Activated naive CD8-positive, alpha-beta T cell treated with anti-CD3 and anti-CD28 coated beads for 36 hours (primary cell): ENCODE results near the gene BLOC1S2. TPM values are rescaled to one million over a fixed set of nuclear protein-coding genes. Genes with fewer than 3 reads are reported as not detected.
"Not testable (repeated sequence)": the region's sequence is repeated elsewhere in the genome, so short reads cannot be mapped to it uniquely, and the experiment has no call there.

Experiments
- DNase-seq: peaks from one replicate; pipeline ENCODE4 v3.0.0; 2021
- H3K27ac Mint-ChIP-seq: one replicate; pipeline ENCODE4 v1.8.0; 2022; ENCODE audit warnings: mild to moderate bottlenecking, moderate library complexity, mixed read lengths
- H3K27me3 Mint-ChIP-seq: one replicate; pipeline ENCODE4 v1.8.0; 2022; ENCODE audit warnings: mild to moderate bottlenecking, mixed read lengths
- H3K36me3 Mint-ChIP-seq: one replicate; pipeline ENCODE4 v1.8.0; 2021; ENCODE audit warnings: mild to moderate bottlenecking, mixed read lengths
- H3K4me1 Mint-ChIP-seq: one replicate; pipeline ENCODE4 v1.8.0; 2021; ENCODE audit warnings: mixed read lengths
- H3K4me3 Mint-ChIP-seq: one replicate; pipeline ENCODE4 v1.8.0; 2022; ENCODE audit warnings: mild to moderate bottlenecking, moderate library complexity, mixed read lengths
- H3K9me3 Mint-ChIP-seq: one replicate; pipeline ENCODE4 v1.8.0; 2022; ENCODE audit warnings: mixed read lengths
- total RNA-seq, 2 experiments: library from RNA; stranded (reverse); gene quantifications; one replicate each; pipeline ENCODE4 v1.2.3, GENCODE V29; 2021

Gene BLOC1S2
- total RNA-seq, 2 experiments from 2014 or later, result 57.1 to 62.6 TPM

GRCh38 chr10:100306861-100307260, 20.4 kb upstream of the BLOC1S2 start:
- no peaks in the 10 kb centered on the region for H3K4me1 Mint-ChIP-seq
- no peak for DNase-seq
- H3K9me3 Mint-ChIP-seq, result no peaks in the 10 kb centered on the region
- H3K4me3 Mint-ChIP-seq, result no peak overlapping the region
- no peak overlapping the region for H3K27ac Mint-ChIP-seq
- H3K36me3 Mint-ChIP-seq, result no peaks in the 10 kb centered on the region
- peaks cover 54% of the 10 kb centered on the region for H3K27me3 Mint-ChIP-seq

GRCh38 chr10:100304414-100304813, 17.9 kb upstream of the BLOC1S2 start:
- Mint-ChIP-seq H3K4me1 (no peaks in the 10 kb centered on the region), H3K9me3 (no peaks in the 10 kb centered on the region), H3K36me3 (no peaks in the 10 kb centered on the region), H3K27me3 (peaks cover 52% of the 10 kb centered on the region), H3K4me3 (no peak overlapping the region), H3K27ac (no peak overlapping the region)
- no peak for DNase-seq

- Mint-ChIP-seq H3K27ac (no peak overlapping the region), H3K9me3 (no peaks in the 10 kb centered on the region), H3K27me3 (peaks cover 51% of the 10 kb centered on the region), H3K4me1 (no peaks in the 10 kb centered on the region), H3K4me3 (no peak overlapping the region), H3K36me3 (no peaks in the 10 kb centered on the region)
- no peak for DNase-seq
These were observed 17.3 kb upstream of the BLOC1S2 start for GRCh38 chr10:100303724-100304319.

- not testable (repeated sequence) for H3K27ac Mint-ChIP-seq, H3K36me3 Mint-ChIP-seq, H3K4me3 Mint-ChIP-seq, H3K9me3 Mint-ChIP-seq, DNase-seq, H3K4me1 Mint-ChIP-seq
- H3K27me3 Mint-ChIP-seq, result peaks cover 42% of the 10 kb centered on the region
These were observed 14.6 kb upstream of the BLOC1S2 start for GRCh38 chr10:100301123-100301522.

- Mint-ChIP-seq H3K9me3 (no peaks in the 10 kb centered on the region), H3K4me1 (no peaks in the 10 kb centered on the region), H3K27me3 (peaks cover 32% of the 10 kb centered on the region), H3K36me3 (no peaks in the 10 kb centered on the region), H3K27ac (no peak overlapping the region), H3K4me3 (no peak overlapping the region)
- DNase-seq, result no peak
These were observed 10.8 kb upstream of the BLOC1S2 start for GRCh38 chr10:100297242-100297641.

GRCh38 chr10:100293066-100293465, 6.6 kb upstream of the BLOC1S2 start:
- Mint-ChIP-seq H3K4me3 (no peak overlapping the region), H3K36me3 (no peaks in the 10 kb centered on the region), H3K4me1 (no peaks in the 10 kb centered on the region), H3K27me3 (peaks cover 23% of the 10 kb centered on the region), H3K27ac (no peak overlapping the region), H3K9me3 (no peaks in the 10 kb centered on the region)
- no peak for DNase-seq

GRCh38 chr10:100292300-100292699, 5.8 kb upstream of the BLOC1S2 start:
- not testable (repeated sequence) for H3K4me1 Mint-ChIP-seq, H3K9me3 Mint-ChIP-seq, H3K36me3 Mint-ChIP-seq, DNase-seq, H3K4me3 Mint-ChIP-seq, H3K27ac Mint-ChIP-seq
- peaks cover 21% of the 10 kb centered on the region for H3K27me3 Mint-ChIP-seq

GRCh38 chr10:100291356-100291755, 4.9 kb upstream of the BLOC1S2 start:
- Mint-ChIP-seq H3K27me3 (peaks cover 18% of the 10 kb centered on the region), H3K9me3 (no peaks in the 10 kb centered on the region), H3K4me1 (peaks cover 6% of the 10 kb centered on the region), H3K4me3 (no peak overlapping the region), H3K36me3 (peaks cover 3% of the 10 kb centered on the region), H3K27ac (no peak overlapping the region)
- DNase-seq, result no peak

- H3K27ac Mint-ChIP-seq, result no peak overlapping the region
- no peak overlapping the region for H3K4me3 Mint-ChIP-seq
- peaks cover 17% of the 10 kb centered on the region for H3K4me1 Mint-ChIP-seq
- no peaks in the 10 kb centered on the region for H3K9me3 Mint-ChIP-seq
- H3K27me3 Mint-ChIP-seq, result peaks cover 5% of the 10 kb centered on the region
- DNase-seq, result no peak
- H3K36me3 Mint-ChIP-seq, result peaks cover 12% of the 10 kb centered on the region
These were observed 3.2 kb upstream of the BLOC1S2 start for GRCh38 chr10:100289641-100290040.

GRCh38 chr10:100288196-100288595, 1.7 kb upstream of the BLOC1S2 start:
- peaks cover 12% of the 10 kb centered on the region for H3K36me3 Mint-ChIP-seq
- H3K27ac Mint-ChIP-seq, result no peak overlapping the region
- H3K4me1 Mint-ChIP-seq, result peaks cover 18% of the 10 kb centered on the region
- H3K9me3 Mint-ChIP-seq, result no peaks in the 10 kb centered on the region
- no peak overlapping the region for H3K4me3 Mint-ChIP-seq
- no peaks in the 10 kb centered on the region for H3K27me3 Mint-ChIP-seq
- DNase-seq, result no peak

- H3K27me3 Mint-ChIP-seq, result no peaks in the 10 kb centered on the region
- H3K27ac Mint-ChIP-seq, result no peak overlapping the region
- H3K4me3 Mint-ChIP-seq, result no peak overlapping the region
- peaks cover 12% of the 10 kb centered on the region for H3K36me3 Mint-ChIP-seq
- peaks cover 18% of the 10 kb centered on the region for H3K4me1 Mint-ChIP-seq
- no peaks in the 10 kb centered on the region for H3K9me3 Mint-ChIP-seq
- DNase-seq, result no peak
These were observed 1.3 kb upstream of the BLOC1S2 start for GRCh38 chr10:100287756-100288155.

GRCh38 chr10:100285326-100285725, 1.2 kb downstream of the BLOC1S2 start:
- peaks cover 15% of the 10 kb centered on the region for H3K36me3 Mint-ChIP-seq
- H3K4me3 Mint-ChIP-seq, result peak overlapping the region; percentile 92
- H3K4me1 Mint-ChIP-seq, result peaks cover 21% of the 10 kb centered on the region
- H3K27me3 Mint-ChIP-seq, H3K9me3 Mint-ChIP-seq, DNase-seq: not testable (repeated sequence)
- peak overlapping the region; percentile 95 for H3K27ac Mint-ChIP-seq

- H3K4me3 Mint-ChIP-seq, result no peak overlapping the region
- H3K27me3 Mint-ChIP-seq, result no peaks in the 10 kb centered on the region
- H3K27ac Mint-ChIP-seq, result no peak overlapping the region
- DNase-seq, result no peak
- H3K4me1 Mint-ChIP-seq, result peaks cover 21% of the 10 kb centered on the region
- no peaks in the 10 kb centered on the region for H3K9me3 Mint-ChIP-seq
- peaks cover 20% of the 10 kb centered on the region for H3K36me3 Mint-ChIP-seq
These were observed 3.6 kb downstream of the BLOC1S2 start for GRCh38 chr10:100282907-100283306.

GRCh38 chr10:100276971-100277370, 9.5 kb downstream of the BLOC1S2 start:
- not testable (repeated sequence) for DNase-seq, H3K4me3 Mint-ChIP-seq, H3K27ac Mint-ChIP-seq, H3K4me1 Mint-ChIP-seq, H3K9me3 Mint-ChIP-seq, H3K27me3 Mint-ChIP-seq
- peaks cover 16% of the 10 kb centered on the region for H3K36me3 Mint-ChIP-seq

- Mint-ChIP-seq H3K36me3 (peaks cover 12% of the 10 kb centered on the region), H3K4me3 (peak within 1 kb of the TSS; percentile 99), H3K9me3 (no peaks in the 10 kb centered on the region), H3K4me1 (peaks cover 23% of the 10 kb centered on the region), H3K27ac (peak within 1 kb of the TSS; percentile 99), H3K27me3 (no peaks in the 10 kb centered on the region)
- peak; percentile 73 for DNase-seq
These were observed 19.0 kb downstream of the BLOC1S2 start, which contains the start of gene CWF19L1 for GRCh38 chr10:100267239-100268104. Gene CWF19L1 (minus strand): TSS chr10:100267638. CDS start chr10:100267593, 45 bp downstream.
